Dedifferentiated amniotic fluid mesenchymal stem cell (primary cell): Measurements from ENCODE around the gene DLX4.

ENCODE experiments used
- DNase-seq: peaks from one replicate; pipeline ENCODE4 v3.0.0-alpha.2; 2016; ENCODE audit errors: extremely low spot score

Gene DLX4

DNA sequence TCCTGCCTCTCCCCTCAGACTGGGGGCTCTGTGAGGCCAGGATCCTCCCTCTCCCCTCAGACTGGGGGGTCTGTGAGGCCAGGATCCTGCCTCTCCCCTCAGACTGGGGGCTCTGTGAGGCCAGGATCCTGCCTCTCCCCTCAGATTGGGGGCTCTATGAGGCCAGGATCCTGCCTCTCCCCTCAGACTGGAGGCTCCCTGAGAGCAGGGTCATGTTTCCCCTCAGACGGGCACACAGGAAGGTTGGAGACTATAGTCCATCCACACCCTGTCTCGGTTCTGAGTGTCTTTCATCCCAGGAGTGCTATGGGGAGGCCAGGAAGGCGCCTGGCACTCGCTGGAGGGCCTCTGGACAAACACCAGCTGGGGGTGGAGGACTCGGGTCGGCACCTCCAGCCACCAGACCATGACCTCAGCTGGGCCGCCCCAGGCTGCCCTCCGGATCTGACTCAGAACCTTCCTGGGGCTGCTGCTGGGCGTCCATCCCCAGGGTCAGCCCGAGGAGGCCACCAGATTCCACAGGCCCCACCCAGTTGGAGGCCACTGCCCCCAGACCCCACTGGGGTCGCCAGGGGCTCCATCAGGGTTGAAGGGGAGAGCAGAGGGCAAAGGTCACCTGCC is 21.9 kb upstream of the DLX4 start:
- DNase-seq: no peak

DNA sequence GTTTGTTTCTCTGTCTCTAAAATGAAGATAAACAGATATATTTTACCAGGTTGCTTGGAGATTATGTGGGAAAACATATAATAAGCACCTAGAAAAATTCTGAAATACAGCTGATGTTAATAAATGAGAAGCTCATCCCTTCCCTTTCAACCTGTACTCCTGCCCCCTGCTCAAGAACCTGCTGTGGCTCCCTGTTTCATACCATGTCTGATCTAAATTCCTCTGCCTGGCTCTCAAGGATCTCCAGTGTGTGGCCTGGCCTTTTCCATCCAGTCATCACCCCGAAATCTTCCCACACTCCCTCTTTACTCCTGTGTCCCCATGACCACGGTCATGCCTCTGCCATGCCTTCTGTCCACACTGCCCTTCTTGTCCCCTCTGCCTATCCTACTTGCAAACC is 19.4 kb upstream of the DLX4 start:
- no peak for DNase-seq

DNA sequence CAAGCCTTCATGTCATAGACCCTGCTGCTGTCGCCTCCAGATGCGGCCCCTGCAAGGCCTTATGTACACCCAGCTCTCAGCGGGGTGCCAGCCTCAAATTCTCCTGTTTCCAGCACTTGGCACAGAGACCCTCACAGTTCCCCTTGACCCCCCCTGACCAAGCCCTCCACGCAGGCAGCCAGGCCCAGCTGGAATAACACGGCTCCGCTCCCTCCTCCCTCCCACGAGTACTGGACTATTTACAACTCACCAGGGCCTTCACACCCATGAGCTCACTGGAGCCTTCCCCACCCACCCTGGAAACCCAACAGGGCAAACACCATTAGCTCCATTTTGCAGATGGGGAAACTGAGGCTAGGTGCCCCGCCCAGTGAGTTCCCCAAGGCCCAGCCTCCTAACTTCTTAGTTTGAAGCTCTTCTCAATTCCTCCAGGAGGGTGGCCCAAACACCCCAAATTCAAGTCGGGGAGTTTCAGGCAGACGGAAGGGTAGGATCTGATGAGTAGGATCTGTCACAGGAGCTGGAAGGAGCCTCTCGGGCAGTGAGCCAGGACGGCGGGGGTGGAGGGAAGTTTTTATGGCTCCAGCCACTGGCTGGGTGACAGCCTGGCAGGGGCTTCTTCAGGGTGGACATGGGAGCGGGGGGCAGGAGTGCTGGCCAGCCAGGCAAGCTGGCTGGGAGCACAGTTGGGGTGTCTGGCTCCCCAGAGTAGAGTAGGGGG is 17.5 kb upstream of the DLX4 start:
- DNase-seq: no peak

DNA sequence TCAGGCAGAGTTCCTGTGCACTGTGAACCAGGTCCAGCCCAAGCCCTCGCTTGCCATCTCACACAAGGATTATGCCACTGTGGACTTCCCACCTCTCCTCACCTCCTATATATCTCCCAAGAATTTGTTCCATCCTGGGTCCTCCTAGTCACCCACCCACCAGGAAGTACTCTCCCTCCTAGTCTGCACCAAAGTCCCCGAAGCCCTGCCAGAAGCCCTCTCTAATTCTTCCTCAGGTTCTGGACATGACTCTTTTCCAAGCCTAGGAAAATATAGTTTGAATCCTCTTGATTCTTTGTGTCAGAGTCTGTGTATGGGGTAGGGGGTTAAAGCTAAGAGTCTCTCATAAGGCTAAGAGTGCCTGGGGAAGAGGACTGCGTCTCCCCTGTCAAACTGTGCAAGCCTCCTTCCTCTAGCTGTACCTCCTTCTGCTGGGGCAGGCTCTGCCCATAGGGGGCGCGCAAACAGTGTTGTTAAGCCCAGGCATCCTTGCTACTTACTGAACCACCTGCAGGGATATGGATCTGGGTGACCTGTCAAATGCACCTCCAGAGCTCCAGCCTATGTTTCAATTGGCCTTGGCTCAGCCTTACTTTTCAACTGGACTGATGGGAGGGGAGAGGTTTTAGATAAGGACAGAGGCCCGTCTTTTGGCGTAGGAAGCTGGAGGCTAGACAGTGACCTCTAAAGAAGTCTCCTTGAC is 16.6 kb upstream of the DLX4 start:
- DNase-seq: no peak

DNA sequence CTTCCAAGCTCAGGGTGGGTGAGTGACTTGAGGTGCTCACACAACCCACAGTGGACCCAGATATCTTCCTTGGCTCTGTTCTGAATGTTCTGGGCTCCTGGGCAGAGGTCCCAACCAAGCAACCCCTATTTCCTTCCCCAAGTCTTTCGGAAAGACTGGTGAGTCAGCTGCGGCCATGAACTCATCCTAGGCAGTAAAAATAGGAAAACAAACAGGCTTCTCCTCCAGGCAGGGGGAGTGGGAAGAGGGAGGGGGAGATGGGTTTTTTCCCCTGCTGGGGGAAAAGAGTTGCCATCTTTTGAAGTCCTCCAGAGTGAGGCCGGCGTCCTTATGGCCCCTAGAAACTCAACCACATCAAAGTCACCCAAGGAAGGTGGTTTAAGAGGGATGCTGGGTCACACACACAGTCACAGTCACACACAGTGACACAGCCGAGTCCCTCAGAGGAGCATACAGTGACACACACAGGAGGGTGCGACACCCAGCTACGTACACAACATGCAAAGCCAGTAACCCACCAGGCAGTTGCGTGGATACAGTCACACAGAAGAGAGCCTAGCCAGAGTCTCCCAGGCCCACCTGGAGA is 16.0 kb upstream of the DLX4 start:
- no peak for DNase-seq

DNA sequence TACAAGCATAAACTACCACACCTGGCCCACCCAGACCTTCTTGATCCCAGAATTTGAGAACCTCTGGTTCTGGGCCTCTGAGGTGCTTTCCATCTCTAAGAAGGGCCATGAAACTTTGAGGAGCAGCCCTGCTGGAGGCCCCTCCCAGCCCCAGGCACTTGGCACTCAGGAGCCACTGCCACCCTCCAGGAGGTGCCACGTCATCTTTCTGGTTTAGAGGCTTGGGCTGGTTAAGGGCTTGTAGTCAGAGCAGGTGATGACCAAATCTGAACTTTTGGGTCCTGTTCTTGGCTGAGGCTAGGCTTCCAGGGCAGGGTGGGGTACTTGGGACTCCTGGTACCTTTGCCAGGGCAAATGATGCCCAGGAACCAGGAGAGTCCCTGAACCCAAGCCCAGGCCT is 13.8 kb upstream of the DLX4 start:
- DNase-seq: no peak

DNA sequence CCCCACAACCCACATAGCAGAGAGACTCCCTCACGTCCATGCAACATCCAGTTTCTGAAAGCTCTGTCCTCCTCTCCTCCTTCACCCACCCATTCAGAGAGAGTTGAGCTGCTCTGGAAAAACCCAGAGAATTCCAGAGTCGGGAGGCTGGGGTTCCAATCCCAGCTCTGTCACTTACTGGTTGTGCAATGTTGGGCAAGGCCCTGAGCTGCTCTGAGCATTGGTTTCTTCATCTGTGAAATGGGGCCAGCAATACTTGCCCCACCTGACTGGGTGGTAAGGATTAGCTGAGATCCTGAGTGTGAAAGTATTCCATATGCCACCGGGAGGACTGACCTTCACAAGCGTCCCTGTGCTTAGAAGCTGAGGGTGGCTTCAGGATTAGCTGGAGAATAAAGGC is 12.2 kb upstream of the DLX4 start:
- DNase-seq: no peak

DNA sequence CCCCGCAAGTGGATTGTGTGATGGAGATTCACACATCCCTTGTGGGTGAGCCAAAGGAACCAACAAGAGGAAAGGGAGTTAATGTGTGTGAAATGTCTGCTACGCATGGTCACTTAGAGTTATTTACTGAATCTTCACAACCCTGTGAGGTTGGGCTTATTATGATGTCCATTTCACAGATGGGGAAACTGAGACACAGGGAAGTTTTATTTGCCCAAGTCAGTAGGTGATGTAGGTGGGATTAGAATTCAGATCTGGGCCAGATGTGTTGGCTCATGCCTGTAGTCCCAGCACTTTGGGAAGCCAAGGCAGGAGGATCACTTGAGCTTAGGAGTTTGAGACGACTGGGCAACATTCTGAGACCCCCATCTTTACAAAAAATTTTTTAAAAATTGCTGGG is 11.6 kb upstream of the DLX4 start:
- DNase-seq: no peak

DNA sequence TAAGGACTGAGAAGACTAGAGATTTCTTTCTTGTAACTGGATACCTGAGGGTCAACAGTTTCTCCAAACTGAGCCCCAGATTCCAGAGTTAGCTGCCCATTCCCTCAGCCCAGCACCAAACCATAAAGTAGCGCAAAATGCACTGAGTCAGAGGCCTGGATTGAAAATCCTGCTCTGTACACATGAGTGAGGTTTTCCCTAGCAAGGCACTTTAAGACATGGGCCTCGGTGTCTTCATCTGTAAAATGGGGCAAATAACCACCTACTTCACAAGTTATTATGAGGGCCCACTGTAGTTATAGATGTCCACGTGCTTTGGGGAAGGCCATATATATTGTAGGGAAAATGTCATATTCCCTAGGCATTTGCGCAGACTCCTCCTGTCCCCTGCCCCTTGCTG is 10.3 kb upstream of the DLX4 start:
- DNase-seq: no peak

DNA sequence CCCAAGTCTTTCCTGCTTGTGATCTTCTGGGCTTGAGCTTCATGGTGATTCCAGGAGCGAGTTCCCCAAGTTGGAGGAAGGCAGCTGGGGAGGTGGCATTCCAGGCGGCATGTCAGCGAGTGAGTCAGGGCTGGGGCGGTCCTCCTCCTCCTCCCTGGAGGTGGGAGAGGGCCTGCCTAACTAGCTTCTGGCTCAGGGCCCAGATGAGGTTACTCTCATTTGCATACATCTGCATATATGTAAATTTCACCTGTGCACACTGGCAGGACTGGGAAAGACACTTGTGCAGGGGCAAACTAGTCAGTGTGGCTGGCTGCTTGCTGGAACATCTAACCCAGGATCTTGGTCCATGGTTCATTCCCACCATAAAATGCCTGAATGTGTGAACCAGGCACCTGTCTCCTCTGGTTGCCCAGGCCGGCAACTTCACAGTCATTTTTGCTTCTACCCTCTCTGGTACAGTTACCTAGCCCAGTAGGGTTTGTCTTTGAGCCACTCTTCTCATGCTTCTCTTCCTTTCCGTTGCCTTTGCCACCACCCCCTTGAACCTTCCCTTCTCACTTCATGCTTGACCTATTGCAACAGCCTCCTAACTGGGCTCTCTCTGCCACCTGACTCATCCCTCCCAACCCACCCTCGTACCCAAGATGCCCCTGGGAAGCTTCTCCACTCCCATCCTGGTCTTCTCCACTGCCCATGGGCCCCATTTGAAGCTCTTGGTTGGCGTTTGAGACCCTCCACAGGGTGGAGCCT is 9.6 kb upstream of the DLX4 start:
- no peak for DNase-seq

DNA sequence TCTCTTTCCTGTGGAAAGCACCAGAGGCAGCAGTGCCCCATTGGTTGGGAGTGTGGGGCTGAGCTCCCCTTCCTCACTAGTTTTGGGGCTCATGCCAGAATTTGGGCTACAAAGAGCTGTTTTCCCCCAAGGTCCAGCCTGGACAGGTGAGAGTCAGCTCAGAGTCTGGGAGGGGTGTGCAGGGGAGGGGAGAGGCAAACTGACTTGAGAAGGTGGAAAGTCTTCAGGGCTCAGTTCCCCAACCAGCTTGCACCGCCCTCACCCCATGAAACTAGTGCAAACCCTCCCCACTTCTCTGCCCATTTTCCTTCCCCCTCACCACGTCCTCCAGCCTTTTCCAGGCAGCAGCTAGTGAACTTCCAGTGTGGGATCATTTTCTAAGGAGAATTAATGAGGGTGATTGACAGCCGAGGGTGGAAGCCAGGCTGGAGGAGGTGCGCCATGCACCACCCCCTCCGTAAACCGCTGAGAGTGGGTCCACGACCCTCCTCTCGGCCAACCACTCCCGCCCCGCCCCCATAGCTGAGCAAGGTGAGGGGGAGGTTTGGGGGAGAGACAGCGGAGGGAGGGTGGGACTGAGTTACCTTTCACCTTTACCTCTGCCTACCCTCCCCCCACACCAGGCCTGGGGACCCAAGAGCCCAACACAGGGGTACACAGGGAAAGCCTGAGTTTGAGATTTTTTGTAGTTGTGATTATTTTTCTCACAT is 6.2 kb upstream of the DLX4 start:
- DNase-seq: no peak

DNA sequence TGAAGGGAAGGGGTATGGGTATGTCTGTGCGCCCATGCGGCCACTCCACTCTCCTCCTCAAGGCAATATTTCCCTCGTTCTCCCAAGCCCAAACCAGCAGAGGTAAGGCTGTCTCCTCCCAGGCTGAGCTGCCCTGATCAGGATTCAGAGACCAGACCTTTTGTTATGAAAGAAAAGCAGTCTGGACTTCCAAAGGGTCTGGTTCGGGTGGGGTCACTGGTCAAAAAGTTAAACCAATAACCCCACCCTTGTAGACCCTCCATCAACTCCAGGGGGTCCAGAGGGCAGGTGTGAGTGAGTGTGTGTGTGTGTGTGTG is 5.7 kb upstream of the DLX4 start:
- no peak for DNase-seq

DNA sequence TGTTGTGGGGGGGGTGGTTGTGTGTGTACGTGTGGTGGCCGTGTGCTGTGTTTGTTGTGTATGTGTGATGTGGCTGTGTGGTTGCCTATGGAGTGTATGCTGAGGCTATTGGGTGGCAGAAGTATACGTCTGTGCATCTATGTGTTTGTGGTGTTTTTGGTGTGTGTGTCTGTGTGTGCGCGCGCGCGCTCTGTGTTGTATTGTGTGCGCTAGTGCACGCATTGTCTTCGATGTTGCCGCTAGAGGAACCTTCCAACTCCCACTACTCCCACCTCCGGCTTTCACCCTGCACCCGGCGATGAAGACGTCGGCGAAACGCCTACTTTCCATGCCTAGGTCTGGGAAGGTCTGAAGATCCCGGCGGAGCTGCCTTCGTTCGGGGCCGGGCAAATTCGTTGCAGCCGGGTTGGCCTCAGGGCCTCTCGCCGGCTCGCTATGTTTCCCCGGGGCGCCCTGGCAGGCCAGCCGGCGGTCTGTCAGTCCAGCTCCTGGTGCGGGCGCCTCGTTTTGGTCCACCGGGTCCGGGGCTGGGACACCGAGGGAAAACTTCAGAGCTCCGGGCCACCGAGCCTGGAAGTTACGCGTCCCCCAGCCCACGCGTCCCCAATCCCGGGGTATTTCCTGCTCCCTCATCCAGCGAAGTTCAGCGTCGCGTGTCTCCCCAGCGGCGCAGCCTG is 5.2 kb upstream of the DLX4 start:
- DNase-seq: no peak

DNA sequence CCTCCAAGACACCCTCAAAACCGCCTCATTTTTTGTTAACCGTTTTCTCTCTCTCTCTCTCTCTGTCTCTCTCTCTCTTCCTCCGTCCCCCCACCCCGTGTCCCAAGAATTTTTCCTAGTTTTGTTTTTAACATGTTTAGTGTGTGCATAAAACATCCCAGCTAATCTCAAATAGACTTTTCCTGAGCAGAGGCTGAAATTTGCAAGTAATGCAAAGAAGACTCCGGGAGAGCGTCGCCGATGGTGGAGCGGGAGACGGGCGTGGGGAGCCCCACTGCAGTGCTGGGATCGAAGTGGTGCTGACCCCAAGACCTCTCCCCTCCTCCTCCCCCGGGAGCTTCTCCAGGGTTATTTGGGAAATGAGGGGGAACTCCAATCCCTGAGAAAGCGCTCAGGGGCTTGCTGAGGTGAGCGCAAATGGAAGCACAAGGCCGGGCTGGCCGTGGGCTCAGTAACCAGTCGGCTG is 4.7 kb upstream of the DLX4 start:
- no peak for DNase-seq

DNA sequence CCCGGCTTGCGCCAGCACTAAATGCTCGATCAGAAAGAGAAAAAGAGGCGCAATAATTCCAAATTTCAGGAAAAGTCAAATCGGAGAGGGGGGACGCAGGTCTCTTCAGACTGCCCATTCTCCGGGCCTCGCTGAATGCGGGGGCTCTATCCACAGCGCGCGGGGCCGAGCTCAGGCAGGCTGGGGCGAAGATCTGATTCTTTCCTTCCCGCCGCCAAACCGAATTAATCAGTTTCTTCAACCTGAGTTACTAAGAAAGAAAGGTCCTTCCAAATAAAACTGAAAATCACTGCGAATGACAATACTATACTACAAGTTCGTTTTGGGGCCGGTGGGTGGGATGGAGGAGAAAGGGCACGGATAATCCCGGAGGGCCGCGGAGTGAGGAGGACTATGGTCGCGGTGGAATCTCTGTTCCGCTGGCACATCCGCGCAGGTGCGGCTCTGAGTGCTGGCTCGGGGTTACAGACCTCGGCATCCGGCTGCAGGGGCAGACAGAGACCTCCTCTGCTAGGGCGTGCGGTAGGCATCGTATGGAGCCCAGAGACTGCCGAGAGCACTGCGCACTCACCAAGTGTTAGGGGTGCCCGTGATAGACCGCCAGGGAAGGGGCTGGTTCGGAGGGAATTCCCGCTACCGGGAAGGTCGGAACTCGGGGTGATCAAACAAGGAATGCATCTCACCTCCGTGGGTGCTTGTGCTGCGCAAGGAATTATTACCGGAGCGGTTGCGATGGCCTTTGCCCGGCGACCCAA is 4.0 kb upstream of the DLX4 start:
- DNase-seq: no peak

DNA sequence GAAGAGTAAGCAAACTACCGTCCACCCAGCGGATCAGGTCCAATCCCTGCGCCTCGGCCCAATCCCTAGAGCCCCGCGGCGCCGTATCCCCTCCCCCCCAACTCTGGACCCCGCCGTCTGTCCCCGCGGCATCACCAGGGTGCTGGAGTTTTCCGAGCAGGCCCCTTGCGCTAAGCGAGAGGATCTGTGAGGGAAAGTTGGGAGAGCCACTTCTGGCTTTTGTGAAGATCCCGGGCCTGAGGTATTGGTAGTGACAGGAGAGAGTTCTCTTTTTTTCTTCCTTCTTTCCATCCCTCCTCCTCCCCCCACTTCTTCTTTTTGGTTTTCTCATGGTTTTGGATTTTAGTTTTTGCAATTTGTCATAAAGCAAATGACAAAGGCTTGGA is 3.5 kb upstream of the DLX4 start:
- no peak for DNase-seq

DNA sequence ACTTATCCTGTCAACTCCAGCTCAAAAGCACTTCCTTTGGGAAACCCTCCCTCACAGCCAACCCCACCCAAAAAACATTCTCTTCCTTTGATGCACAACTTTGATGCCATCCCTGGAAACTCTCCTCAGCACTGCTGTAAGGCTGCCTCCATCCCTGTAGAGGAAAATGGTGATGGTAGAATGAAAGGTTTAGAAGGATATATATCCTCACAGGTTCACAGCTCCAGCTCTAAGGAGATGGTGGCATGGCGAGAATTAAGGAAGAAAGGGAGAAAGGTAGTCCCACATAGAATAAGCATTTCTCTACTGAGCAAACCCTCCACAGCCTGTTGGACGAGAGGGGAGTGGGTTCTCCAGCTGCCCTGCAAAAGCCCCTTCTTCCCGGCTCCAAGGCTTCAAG is 2.2 kb upstream of the DLX4 start:
- DNase-seq: no peak

DNA sequence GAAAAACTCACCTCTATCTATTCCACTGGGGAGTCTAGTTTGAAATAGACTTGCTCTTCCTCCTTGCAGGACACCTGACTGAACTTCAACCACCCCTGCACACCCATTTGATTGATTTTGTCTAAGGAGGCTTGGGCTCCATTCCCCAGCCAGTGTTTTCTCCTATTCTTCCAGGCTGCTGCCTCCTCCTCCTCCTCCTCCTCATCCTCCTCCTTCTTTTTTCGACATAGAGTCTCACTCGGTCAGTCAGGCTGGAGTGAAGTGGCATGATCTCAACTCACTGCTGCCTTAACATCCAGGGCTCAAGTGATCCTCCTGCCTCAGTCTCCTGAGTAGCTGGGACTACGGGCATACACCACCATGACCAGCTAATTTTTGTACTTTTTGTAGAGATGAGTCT is 1.8 kb upstream of the DLX4 start:
- DNase-seq: no peak

DNA sequence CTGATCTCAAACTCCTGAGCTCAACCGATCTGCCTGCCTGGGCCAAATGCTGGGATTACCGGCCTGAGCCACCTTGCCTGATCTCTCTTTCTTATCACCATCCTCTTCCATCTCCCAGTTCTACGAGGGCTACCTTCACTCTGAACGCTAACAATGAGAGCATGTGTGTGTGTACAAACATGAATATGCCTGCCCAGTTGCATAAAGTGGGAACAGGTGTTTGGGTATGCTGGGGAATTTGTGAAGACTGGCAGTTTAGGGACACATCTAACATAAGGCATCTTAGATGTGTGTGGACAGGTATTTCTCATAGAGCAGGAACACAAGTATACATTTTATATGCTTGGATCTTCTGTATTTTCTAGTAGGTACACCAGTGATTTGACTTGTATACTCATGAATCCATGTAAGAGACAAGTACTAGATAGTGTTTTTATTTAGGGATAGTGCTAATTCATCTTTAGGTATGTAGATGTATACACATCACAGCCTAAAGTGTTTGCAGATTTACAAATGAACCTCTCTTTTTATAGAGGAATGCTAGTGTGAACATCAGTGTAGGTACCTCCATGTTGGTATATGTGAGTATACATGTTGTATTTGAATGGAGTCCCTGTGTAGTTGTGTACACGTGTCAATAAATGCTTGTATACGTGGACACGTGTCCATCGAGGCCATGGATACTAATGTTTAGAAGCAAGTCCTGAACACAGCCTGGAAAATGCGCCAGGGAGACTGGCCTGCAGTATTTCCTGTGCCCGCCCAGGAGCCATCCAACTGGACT is 1.2 kb upstream of the DLX4 start:
- no peak for DNase-seq
